GM19035 (cell line): ENCODE data around the gene DBX1.

Experiments
- ATAC-seq: cut with Tn5 transposase; IDR thresholded peaks from one replicate; pipeline ENCODE4 v1.9.1; 2021; ENCODE audit not compliant: unreplicated experiment

DBX1 gene

DNA sequence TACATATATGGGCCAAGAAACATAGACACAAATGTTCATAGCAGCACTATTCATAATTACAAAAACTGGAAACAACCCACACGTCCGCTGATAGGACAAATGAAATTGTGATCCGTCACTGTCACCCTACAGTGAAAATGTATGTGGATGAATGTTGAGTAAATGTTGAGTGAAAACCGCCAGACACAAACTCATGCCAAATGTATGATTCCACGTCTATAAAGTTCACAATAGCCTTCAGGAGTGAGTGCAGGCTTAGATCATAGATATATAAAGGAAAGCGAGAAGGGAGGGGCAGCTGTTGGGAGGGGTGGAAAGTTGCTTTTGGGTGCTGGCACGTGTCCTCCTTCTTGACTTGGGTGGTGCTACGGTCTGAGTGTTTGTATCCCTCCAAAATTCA, 33.6 kb downstream of the DBX1 start:
- ATAC-seq: no peak

DNA sequence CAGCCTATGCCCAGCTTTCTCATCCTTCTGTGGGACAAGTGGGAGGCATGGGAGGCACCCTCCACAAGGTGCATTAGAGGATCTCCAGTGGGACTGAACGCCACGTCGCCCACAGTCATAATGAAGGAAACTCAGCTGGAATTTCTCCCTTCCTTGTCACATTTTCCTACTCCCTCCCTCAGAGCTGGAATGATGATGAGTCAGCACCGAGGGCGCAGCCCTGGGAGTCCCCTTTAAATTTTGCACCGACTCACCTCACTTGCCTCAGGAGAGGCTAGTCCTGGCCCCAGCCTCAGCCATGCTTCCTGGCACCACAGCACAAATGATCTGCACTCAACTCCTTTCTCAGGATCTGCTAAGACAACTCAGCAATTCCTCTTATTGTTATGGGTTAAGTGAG, 34.3 kb downstream of the DBX1 start:
- no peak for ATAC-seq

GRCh38 chr11:20122131-20122530, 38.1 kb downstream of the DBX1 start:
- ATAC-seq: no peak

DNA sequence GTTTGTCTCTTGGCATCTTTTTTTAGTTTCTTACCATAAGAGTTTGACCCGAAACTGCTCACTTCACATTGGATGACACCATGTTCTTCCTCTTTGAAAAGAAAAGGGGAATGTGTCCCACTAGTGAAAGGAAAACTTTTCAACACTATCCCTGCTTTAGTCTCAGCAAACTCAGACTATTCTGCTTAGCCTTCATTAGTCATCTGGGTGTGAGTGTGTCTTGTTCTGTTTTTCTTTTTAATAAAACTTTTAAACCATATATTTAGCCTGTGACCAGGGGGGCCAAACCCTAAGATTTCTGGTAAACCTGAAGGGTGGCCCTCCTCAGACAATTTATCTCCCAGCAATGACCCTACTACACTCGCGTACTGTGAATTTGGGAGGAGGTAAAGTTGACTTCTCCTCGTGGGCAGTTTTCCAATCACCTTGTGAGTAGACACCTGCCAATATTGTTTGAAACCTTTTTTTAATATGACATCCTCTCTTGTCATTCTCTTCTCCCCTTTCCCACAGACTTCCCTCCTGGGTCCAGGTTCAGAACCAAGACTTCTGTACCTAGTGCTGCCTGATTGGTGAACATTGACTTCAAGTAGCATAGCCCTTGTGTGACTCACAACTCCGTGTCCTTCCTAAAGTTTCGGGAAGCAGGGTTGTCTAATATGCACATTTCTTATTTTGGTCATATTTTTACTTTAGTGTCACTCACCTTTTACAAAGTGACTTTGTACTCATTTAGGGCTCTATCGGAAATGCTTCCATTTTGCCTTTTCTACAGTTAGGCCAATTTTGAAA, 39.9 kb downstream of the DBX1 start:
- ATAC-seq: no peak

- ATAC-seq: no peak
These were observed 41.0 kb downstream of the DBX1 start for GRCh38 chr11:20119315-20119714.

- ATAC-seq: no peak
These were observed 42.1 kb downstream of the DBX1 start for GRCh38 chr11:20118209-20118608.

DNA sequence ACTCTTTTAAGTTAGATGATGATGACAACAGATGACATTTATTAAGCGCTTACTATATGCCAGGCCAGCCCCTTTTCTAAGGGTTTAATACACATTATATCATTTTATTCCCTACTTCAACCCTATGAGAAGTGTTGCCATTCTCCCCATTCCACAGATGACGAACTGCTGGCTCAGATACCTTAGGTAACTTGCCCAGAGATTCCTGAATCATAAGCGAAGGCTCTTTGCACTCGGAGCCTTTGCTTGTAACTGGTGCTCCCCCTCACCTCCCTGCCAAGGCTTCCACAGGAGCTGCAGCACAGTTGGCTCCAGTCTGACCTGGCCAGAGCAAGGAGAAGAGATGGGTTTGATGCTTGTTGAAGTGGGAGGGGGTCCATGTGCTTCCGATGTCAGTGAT, 43.0 kb downstream of the DBX1 start:
- ATAC-seq: no peak

GRCh38 chr11:20116825-20117224, 43.5 kb downstream of the DBX1 start:
- no peak for ATAC-seq

DNA sequence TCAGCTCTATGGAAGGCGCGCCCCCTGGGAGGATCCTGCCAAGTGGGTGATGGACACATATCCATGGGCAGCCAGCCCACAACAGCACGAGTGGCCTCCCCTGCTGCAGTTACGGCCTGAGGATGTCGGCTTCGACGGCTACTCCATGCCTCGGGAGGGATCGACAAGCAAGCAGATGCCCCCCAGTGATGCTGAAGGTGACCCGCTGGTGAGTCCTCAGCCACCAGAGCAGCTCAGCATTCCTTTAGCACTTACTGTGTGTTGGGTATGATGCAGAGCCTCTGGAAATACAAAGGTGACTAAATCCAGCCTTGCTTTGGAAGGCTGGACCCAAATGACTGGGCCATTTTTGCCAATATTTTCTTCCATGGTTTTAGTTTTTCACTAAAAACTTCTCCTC, 45.7 kb downstream of the DBX1 start:
- ATAC-seq: no peak

DNA sequence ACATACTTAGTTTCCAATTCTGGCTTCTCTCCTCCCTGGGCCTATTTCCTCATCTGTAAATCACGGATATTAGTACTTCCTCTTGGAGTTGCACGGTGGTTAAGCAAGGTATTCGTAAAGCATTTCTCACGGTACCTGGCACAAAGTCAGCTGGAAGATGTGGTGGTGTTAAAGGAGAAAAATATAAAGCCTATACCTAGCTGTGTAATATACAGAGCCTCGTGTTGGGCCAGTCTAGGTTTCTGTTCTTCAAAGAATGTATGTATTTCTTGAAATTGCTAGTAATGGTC, 47.2 kb downstream of the DBX1 start:
- ATAC-seq: no peak

DNA sequence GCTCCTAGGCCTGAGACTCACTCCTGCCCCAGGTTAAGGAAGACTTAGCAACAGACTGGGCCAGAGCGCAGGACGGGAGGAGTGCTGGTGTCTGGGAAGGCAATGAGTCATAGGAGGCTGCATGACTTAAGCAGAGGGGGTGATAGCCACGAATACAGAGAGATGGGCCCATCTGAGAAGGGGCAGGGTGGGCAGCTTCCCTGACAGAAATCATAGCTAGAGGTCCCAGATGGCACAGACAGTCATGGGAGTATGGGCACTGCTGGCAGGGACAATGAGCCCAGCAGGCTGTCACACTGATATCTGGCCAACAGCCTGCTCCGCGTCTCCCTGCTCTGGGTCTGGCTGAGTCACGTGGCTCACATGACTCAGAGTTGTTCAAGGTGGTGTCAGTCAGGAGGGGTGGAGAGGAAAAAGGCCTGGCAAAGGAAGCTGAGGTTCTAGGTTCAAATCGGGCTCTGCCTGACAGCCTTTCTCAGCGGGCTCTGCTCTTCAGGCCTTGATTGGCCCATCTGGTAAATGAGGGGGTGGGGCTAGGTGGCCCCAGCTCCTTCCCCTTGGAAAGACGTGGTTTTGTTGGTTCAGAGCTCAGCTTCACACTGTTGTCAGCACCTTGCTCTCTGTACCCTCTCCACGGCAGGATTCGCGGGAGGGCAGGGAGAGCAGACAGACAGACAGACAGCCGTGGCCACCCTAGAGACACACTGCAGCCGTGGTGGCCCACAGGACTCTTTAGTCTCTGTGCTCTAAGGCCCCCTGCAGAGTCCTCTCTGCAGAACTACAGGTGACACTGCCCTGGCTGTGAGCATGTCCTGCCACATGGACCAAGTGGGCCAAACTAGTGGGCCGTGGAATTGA, 47.8 kb downstream of the DBX1 start:
- no peak for ATAC-seq

- ATAC-seq: no peak
These were observed 48.4 kb downstream of the DBX1 start for GRCh38 chr11:20111871-20112270.

- peak; percentile 85 for ATAC-seq
These were observed 49.2 kb downstream of the DBX1 start for GRCh38 chr11:20110908-20111669.

GRCh38 chr11:20109731-20110445, 50.4 kb downstream of the DBX1 start:
- no peak for ATAC-seq
